HEK293 (cell line): ENCODE measurements around the gene ERCC6.

Experiments
- FEZF1 ChIP-seq: fragments of 450-650 bp; formaldehyde crosslinking; IDR thresholded peaks from 2 replicates; pipeline ENCODE4 v1.5.1; 2016; ENCODE audit warnings: missing biosample characterization, missing genetic modification characterization
- REPIN1 ChIP-seq: fragments of 450-650 bp; formaldehyde crosslinking; IDR thresholded peaks from 2 replicates; pipeline ENCODE4 v1.5.1; 2017; ENCODE audit warnings: missing biosample characterization, missing genetic modification characterization, low read depth
- TCF7L2 ChIP-seq: IDR thresholded peaks from 2 replicates; pipeline ENCODE4 v1.6.1; 2011; ENCODE audit warnings: low read depth, mild to moderate bottlenecking, inconsistent platforms, low read length, moderate library complexity, borderline replicate concordance
- YY1 ChIP-seq: fragments of 450-650 bp; formaldehyde crosslinking; IDR thresholded peaks from 2 replicates; pipeline ENCODE4 v1.5.1; 2018; ENCODE audit warnings: missing biosample characterization, missing genetic modification characterization
- ZNF114 ChIP-seq: fragments of 450-650 bp; formaldehyde crosslinking; IDR thresholded peaks from 2 replicates; pipeline ENCODE4 v1.5.0; 2017; ENCODE audit warnings: missing biosample characterization, missing genetic modification characterization
- ZNF121 ChIP-seq: fragments of 450-650 bp; formaldehyde crosslinking; IDR thresholded peaks from 2 replicates; pipeline ENCODE4 v1.5.1; 2016; ENCODE audit warnings: missing biosample characterization, missing genetic modification characterization
- ZNF302 ChIP-seq: fragments of 450-650 bp; formaldehyde crosslinking; IDR thresholded peaks from 2 replicates; pipeline ENCODE4 v1.5.1; 2016; ENCODE audit warnings: missing biosample characterization, missing genetic modification characterization, low read depth
- ZNF324 ChIP-seq: fragments of 450-650 bp; formaldehyde crosslinking; IDR thresholded peaks from 2 replicates; pipeline ENCODE4 v1.5.1; 2016; ENCODE audit warnings: missing biosample characterization, missing genetic modification characterization
- ZNF561 ChIP-seq: fragments of 450-650 bp; IDR thresholded peaks from 2 replicates; pipeline ENCODE4 v1.5.1; 2018; ENCODE audit warnings: missing biosample characterization, missing genetic modification characterization, borderline replicate concordance
- TF ChIP-seq, protein P1 (sequence below): fragments of 450-650 bp; formaldehyde crosslinking; IDR thresholded peaks from 2 replicates; pipeline ENCODE4 v1.5.1; 2016; ENCODE audit warnings: missing biosample characterization, missing genetic modification characterization
- TF ChIP-seq, protein P2 (sequence below): fragments of 450-650 bp; formaldehyde crosslinking; IDR thresholded peaks from 2 replicates; pipeline ENCODE4 v1.5.1; 2016; ENCODE audit warnings: missing biosample characterization, missing genetic modification characterization
- TF ChIP-seq, protein P3 (sequence below): fragments of 450-650 bp; formaldehyde crosslinking; conservative IDR thresholded peaks from 2 replicates; pipeline ENCODE4 v1.5.1; 2016; ENCODE audit warnings: low read depth, missing biosample characterization, missing genetic modification characterization

DNA sequence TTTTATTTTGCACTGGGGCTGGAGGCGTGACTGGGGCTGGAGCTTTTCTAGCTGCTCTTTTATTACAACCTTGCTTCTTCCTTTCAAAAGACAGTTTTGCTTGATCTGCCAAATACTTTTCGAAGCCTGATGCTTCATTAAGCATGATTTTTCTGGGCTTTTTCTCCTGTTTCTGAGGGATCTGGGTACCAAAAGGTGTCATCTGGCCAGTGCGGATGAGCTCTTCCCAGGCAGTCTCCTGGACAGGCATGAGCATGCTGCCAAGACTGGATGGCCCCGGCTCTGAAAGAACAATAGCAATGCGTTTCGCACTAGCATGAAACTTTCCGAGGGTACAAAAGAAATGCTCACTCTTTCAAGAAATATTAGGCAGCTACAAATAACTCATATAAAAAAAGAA is 14.4 kb downstream of the ERCC6 start:
- TF ChIP-seq ZNF302 (tag by site-specific recombination) (no peak), ZNF561 (no peak), YY1 (tag by site-specific recombination) (no peak), ZNF324 (tag by site-specific recombination) (no peak), ZNF114 (tag by site-specific recombination) (no peak), ZNF121 (tag by site-specific recombination) (no peak), FEZF1 (no peak), TCF7L2 (no peak), REPIN1 (no peak)
- TF ChIP-seq, protein P1, sequence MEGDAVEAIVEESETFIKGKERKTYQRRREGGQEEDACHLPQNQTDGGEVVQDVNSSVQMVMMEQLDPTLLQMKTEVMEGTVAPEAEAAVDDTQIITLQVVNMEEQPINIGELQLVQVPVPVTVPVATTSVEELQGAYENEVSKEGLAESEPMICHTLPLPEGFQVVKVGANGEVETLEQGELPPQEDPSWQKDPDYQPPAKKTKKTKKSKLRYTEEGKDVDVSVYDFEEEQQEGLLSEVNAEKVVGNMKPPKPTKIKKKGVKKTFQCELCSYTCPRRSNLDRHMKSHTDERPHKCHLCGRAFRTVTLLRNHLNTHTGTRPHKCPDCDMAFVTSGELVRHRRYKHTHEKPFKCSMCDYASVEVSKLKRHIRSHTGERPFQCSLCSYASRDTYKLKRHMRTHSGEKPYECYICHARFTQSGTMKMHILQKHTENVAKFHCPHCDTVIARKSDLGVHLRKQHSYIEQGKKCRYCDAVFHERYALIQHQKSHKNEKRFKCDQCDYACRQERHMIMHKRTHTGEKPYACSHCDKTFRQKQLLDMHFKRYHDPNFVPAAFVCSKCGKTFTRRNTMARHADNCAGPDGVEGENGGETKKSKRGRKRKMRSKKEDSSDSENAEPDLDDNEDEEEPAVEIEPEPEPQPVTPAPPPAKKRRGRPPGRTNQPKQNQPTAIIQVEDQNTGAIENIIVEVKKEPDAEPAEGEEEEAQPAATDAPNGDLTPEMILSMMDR (tag by site-specific recombination), result no peak
- TF ChIP-seq, protein P2, sequence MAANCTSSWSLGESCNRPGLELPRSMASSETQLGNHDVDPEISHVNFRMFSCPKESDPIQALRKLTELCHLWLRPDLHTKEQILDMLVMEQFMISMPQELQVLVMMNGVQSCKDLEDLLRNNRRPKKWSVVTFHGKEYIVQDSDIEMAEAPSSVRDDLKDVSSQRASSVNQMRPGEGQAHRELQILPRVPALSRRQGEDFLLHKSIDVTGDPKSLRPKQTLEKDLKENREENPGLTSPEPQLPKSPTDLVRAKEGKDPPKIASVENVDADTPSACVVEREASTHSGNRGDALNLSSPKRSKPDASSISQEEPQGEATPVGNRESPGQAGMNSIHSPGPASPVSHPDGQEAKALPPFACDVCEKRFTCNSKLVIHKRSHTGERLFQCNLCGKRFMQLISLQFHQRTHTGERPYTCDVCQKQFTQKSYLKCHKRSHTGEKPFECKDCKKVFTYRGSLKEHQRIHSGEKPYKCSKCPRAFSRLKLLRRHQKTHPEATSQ (tag by site-specific recombination), result no peak
- TF ChIP-seq, protein P3, sequence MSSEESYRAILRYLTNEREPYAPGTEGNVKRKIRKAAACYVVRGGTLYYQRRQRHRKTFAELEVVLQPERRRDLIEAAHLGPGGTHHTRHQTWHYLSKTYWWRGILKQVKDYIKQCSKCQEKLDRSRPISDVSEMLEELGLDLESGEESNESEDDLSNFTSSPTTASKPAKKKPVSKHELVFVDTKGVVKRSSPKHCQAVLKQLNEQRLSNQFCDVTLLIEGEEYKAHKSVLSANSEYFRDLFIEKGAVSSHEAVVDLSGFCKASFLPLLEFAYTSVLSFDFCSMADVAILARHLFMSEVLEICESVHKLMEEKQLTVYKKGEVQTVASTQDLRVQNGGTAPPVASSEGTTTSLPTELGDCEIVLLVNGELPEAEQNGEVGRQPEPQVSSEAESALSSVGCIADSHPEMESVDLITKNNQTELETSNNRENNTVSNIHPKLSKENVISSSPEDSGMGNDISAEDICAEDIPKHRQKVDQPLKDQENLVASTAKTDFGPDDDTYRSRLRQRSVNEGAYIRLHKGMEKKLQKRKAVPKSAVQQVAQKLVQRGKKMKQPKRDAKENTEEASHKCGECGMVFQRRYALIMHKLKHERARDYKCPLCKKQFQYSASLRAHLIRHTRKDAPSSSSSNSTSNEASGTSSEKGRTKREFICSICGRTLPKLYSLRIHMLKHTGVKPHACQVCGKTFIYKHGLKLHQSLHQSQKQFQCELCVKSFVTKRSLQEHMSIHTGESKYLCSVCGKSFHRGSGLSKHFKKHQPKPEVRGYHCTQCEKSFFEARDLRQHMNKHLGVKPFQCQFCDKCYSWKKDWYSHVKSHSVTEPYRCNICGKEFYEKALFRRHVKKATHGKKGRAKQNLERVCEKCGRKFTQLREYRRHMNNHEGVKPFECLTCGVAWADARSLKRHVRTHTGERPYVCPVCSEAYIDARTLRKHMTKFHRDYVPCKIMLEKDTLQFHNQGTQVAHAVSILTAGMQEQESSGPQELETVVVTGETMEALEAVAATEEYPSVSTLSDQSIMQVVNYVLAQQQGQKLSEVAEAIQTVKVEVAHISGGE (tag by site-specific recombination), result no peak
